ENCODE measurements around the gene TRAFD1. TPM values are rescaled to one million over a fixed set of nuclear protein-coding genes. Genes with fewer than 3 reads are reported as not detected.

TRAFD1 gene
- polyA plus RNA-seq, 1 donor, result 32.8 TPM

- Histone ChIP-seq H3K27ac (ENCODE audit: low read length) (no peak overlapping the region), H3K9me3 (ENCODE audit: control insufficient read depth, low read depth, low read length) (no peaks in the 10 kb centered on the region), H3K4me1 (ENCODE audit: control insufficient read depth, insufficient read depth, low read length) (no peaks in the 10 kb centered on the region), H3K4me3 (ENCODE audit: low read length) (no peak overlapping the region), H3K27me3 (ENCODE audit: control insufficient read depth, insufficient read depth, low read length) (no peaks in the 10 kb centered on the region), H3K36me3 (ENCODE audit: control insufficient read depth, insufficient read depth, low read length) (peaks cover 75% of the 10 kb centered on the region)
- no peak for DNase-seq
- WGBS (ENCODE audit: insufficient coverage, low lambda C conversion rate), result no CpG with 5 or more reads among the region's 12 CpGs
Measured at GRCh38 chr12:112167031-112167461, 41.7 kb downstream of the TRAFD1 start.

- Histone ChIP-seq H3K9me3 (ENCODE audit: control insufficient read depth, low read depth, low read length) (no peaks in the 10 kb centered on the region), H3K4me1 (ENCODE audit: control insufficient read depth, insufficient read depth, low read length) (no peaks in the 10 kb centered on the region), H3K27me3 (ENCODE audit: control insufficient read depth, insufficient read depth, low read length) (no peaks in the 10 kb centered on the region), H3K27ac (ENCODE audit: low read length) (no peak overlapping the region), H3K4me3 (ENCODE audit: low read length) (no peak overlapping the region), H3K36me3 (ENCODE audit: control insufficient read depth, insufficient read depth, low read length) (peaks cover 74% of the 10 kb centered on the region)
- 87% methylated on average over 3 of the region's 32 CpGs for WGBS (ENCODE audit: insufficient coverage, low lambda C conversion rate)
- DNase-seq, result no peak
Measured at GRCh38 chr12:112167718-112168525, 42.6 kb downstream of the TRAFD1 start.

- no CpG with 5 or more reads among the region's 8 CpGs for WGBS (ENCODE audit: insufficient coverage, low lambda C conversion rate)
- no peaks in the 10 kb centered on the region for H3K4me1 ChIP-seq (ENCODE audit: control insufficient read depth, insufficient read depth, low read length)
- H3K27me3 ChIP-seq (ENCODE audit: control insufficient read depth, insufficient read depth, low read length), result no peaks in the 10 kb centered on the region
- no peak overlapping the region for H3K27ac ChIP-seq (ENCODE audit: low read length)
- H3K4me3 ChIP-seq (ENCODE audit: low read length), result no peak overlapping the region
- no peaks in the 10 kb centered on the region for H3K9me3 ChIP-seq (ENCODE audit: control insufficient read depth, low read depth, low read length)
- no peak for DNase-seq
- peaks cover 68% of the 10 kb centered on the region for H3K36me3 ChIP-seq (ENCODE audit: control insufficient read depth, insufficient read depth, low read length)
Measured at GRCh38 chr12:112168561-112168971, 43.2 kb downstream of the TRAFD1 start.

- no peaks in the 10 kb centered on the region for H3K27me3 ChIP-seq (ENCODE audit: control insufficient read depth, insufficient read depth, low read length)
- no peaks in the 10 kb centered on the region for H3K4me1 ChIP-seq (ENCODE audit: control insufficient read depth, insufficient read depth, low read length)
- DNase-seq, result no peak
- H3K36me3 ChIP-seq (ENCODE audit: control insufficient read depth, insufficient read depth, low read length), result peaks cover 62% of the 10 kb centered on the region
- no CpG with 5 or more reads among the region's 19 CpGs for WGBS (ENCODE audit: insufficient coverage, low lambda C conversion rate)
- no peak overlapping the region for H3K4me3 ChIP-seq (ENCODE audit: low read length)
- H3K9me3 ChIP-seq (ENCODE audit: control insufficient read depth, low read depth, low read length), result no peaks in the 10 kb centered on the region
- H3K27ac ChIP-seq (ENCODE audit: low read length), result no peak overlapping the region
Measured at GRCh38 chr12:112169161-112169872, 44.0 kb downstream of the TRAFD1 start.

GRCh38 chr12:112169966-112170365 is 44.6 kb downstream of the TRAFD1 start:
- Histone ChIP-seq H3K4me1 (ENCODE audit: control insufficient read depth, insufficient read depth, low read length) (no peaks in the 10 kb centered on the region), H3K36me3 (ENCODE audit: control insufficient read depth, insufficient read depth, low read length) (peaks cover 65% of the 10 kb centered on the region), H3K4me3 (ENCODE audit: low read length) (no peak overlapping the region), H3K27ac (ENCODE audit: low read length) (no peak overlapping the region), H3K9me3 (ENCODE audit: control insufficient read depth, low read depth, low read length) (no peaks in the 10 kb centered on the region), H3K27me3 (ENCODE audit: control insufficient read depth, insufficient read depth, low read length) (no peaks in the 10 kb centered on the region)
- DNase-seq, result no peak
- 100% methylated on average over 1 of the region's 7 CpGs for WGBS (ENCODE audit: insufficient coverage, low lambda C conversion rate)

- Histone ChIP-seq H3K4me3 (ENCODE audit: low read length) (no peak overlapping the region), H3K36me3 (ENCODE audit: control insufficient read depth, insufficient read depth, low read length) (peaks cover 69% of the 10 kb centered on the region), H3K9me3 (ENCODE audit: control insufficient read depth, low read depth, low read length) (no peaks in the 10 kb centered on the region), H3K27ac (ENCODE audit: low read length) (no peak overlapping the region), H3K4me1 (ENCODE audit: control insufficient read depth, insufficient read depth, low read length) (no peaks in the 10 kb centered on the region), H3K27me3 (ENCODE audit: control insufficient read depth, insufficient read depth, low read length) (no peaks in the 10 kb centered on the region)
- no peak for DNase-seq
- WGBS (ENCODE audit: insufficient coverage, low lambda C conversion rate), result no CpG with 5 or more reads among the region's 8 CpGs
Measured at GRCh38 chr12:112170376-112170775, 45.0 kb downstream of the TRAFD1 start.

GRCh38 chr12:112170971-112171596 is 45.7 kb downstream of the TRAFD1 start:
- Histone ChIP-seq H3K4me1 (ENCODE audit: control insufficient read depth, insufficient read depth, low read length) (no peaks in the 10 kb centered on the region), H3K27me3 (ENCODE audit: control insufficient read depth, insufficient read depth, low read length) (no peaks in the 10 kb centered on the region), H3K9me3 (ENCODE audit: control insufficient read depth, low read depth, low read length) (no peaks in the 10 kb centered on the region), H3K27ac (ENCODE audit: low read length) (no peak overlapping the region), H3K36me3 (ENCODE audit: control insufficient read depth, insufficient read depth, low read length) (peaks cover 70% of the 10 kb centered on the region), H3K4me3 (ENCODE audit: low read length) (no peak overlapping the region)
- WGBS (ENCODE audit: insufficient coverage, low lambda C conversion rate), result no CpG with 5 or more reads among the region's 17 CpGs
- DNase-seq, result no peak

- Histone ChIP-seq H3K36me3 (ENCODE audit: control insufficient read depth, insufficient read depth, low read length) (peaks cover 67% of the 10 kb centered on the region), H3K9me3 (ENCODE audit: control insufficient read depth, low read depth, low read length) (no peaks in the 10 kb centered on the region), H3K27ac (ENCODE audit: low read length) (no peak overlapping the region), H3K4me1 (ENCODE audit: control insufficient read depth, insufficient read depth, low read length) (no peaks in the 10 kb centered on the region), H3K27me3 (ENCODE audit: control insufficient read depth, insufficient read depth, low read length) (no peaks in the 10 kb centered on the region), H3K4me3 (ENCODE audit: low read length) (no peak overlapping the region)
- no peak for DNase-seq
- WGBS (ENCODE audit: insufficient coverage, low lambda C conversion rate), result no CpG with 5 or more reads among the region's 21 CpGs
Measured at GRCh38 chr12:112172556-112173324, 47.4 kb downstream of the TRAFD1 start.

GRCh38 chr12:112175361-112176155 is 50.2 kb downstream of the TRAFD1 start:
- H3K27me3 ChIP-seq (ENCODE audit: control insufficient read depth, insufficient read depth, low read length), result no peaks in the 10 kb centered on the region
- no peak for DNase-seq
- no peaks in the 10 kb centered on the region for H3K4me1 ChIP-seq (ENCODE audit: control insufficient read depth, insufficient read depth, low read length)
- no peak overlapping the region for H3K27ac ChIP-seq (ENCODE audit: low read length)
- WGBS (ENCODE audit: insufficient coverage, low lambda C conversion rate), result 100% methylated on average over 4 of the region's 20 CpGs
- H3K4me3 ChIP-seq (ENCODE audit: low read length), result no peak overlapping the region
- no peaks in the 10 kb centered on the region for H3K9me3 ChIP-seq (ENCODE audit: control insufficient read depth, low read depth, low read length)
- H3K36me3 ChIP-seq (ENCODE audit: control insufficient read depth, insufficient read depth, low read length), result peaks cover 67% of the 10 kb centered on the region
